GM19463 (cell line): ENCODE data around the gene HID1.
A peak's percentile ranks its signal among the peaks of the same experiment; 100 is the strongest.
"Not testable (repeated sequence)": the region's sequence is repeated elsewhere in the genome, so short reads cannot be mapped to it uniquely, and the experiment has no call there.

Experiments used
- ATAC-seq: cut with Tn5 transposase; IDR thresholded peaks from one replicate; pipeline ENCODE4 v1.9.1; 2021; ENCODE audit warnings: mild to moderate bottlenecking, moderate library complexity; ENCODE audit not compliant: unreplicated experiment

HID1 gene

GRCh38 chr17:75001915-75002843 is 29.6 kb upstream of the HID1 start:
- ATAC-seq: no peak

GRCh38 chr17:74999523-74999922 is 27.0 kb upstream of the HID1 start:
- no peak for ATAC-seq

- ATAC-seq: no peak
Observed at GRCh38 chr17:74998783-74999182, 26.2 kb upstream of the HID1 start.

GRCh38 chr17:74995847-74996246 is 23.3 kb upstream of the HID1 start:
- ATAC-seq: no peak

- ATAC-seq: no peak
Observed at GRCh38 chr17:74994440-74994839, 21.9 kb upstream of the HID1 start.

GRCh38 chr17:74992223-74992622 is 19.7 kb upstream of the HID1 start:
- ATAC-seq: no peak

GRCh38 chr17:74990581-74991105 is 18.1 kb upstream of the HID1 start:
- ATAC-seq: no peak

- peak; percentile 38 for ATAC-seq
Observed at GRCh38 chr17:74987909-74988711, 15.6 kb upstream of the HID1 start.

- peak; percentile 96 for ATAC-seq
Observed at GRCh38 chr17:74987418-74987908, 14.9 kb upstream of the HID1 start, which contains the start of gene CDR2L. TSS of gene CDR2L (plus strand) at chr17:74987632. CDS start at chr17:74988044, 412 bp downstream.

- ATAC-seq: no peak
Observed at GRCh38 chr17:74986206-74986576, 13.6 kb upstream of the HID1 start.

GRCh38 chr17:74982663-74983313 is 10.2 kb upstream of the HID1 start:
- ATAC-seq: not testable (repeated sequence)

- ATAC-seq: no peak
Observed at GRCh38 chr17:74981979-74982662, 9.6 kb upstream of the HID1 start.

GRCh38 chr17:74981318-74981978 is 8.9 kb upstream of the HID1 start:
- ATAC-seq: no peak

- ATAC-seq: no peak
Observed at GRCh38 chr17:74979408-74980146, 7.0 kb upstream of the HID1 start.

- no peak for ATAC-seq
Observed at GRCh38 chr17:74978240-74978639, 5.7 kb upstream of the HID1 start.

- no peak for ATAC-seq
Observed at GRCh38 chr17:74977802-74978201, 5.2 kb upstream of the HID1 start.

- no peak for ATAC-seq
Observed at GRCh38 chr17:74975943-74976342, 3.4 kb upstream of the HID1 start.

GRCh38 chr17:74972973-74973328 is 392 bp upstream of the HID1 start:
- ATAC-seq: no peak

- no peak for ATAC-seq
Observed at GRCh38 chr17:74971842-74972106, 785 bp downstream of the HID1 start.
